MCF 10A (cell line): ENCODE results near the gene GSE1. TPM values are rescaled to one million over a fixed set of nuclear protein-coding genes. Genes with fewer than 3 reads are reported as not detected.

ENCODE experiments used
- BruUV-seq: library from RNA; stranded (reverse); fragments of 400-500 nt; replicated peaks from 2 replicates; lab custom pipeline; 2021; lab: Mats Ljungman, UMichigan
- CTCF ChIA-PET: fragments of 300-600 bp; sonication (Branson Sonifier 250); formaldehyde crosslinking; extraction: SDS; loops from one replicate; lab custom pipeline; 2021; ENCODE audit warnings: antibody characterized with exemption, inconsistent platforms; lab: Yijun Ruan, JAX
- POLR2A ChIA-PET: fragments of 300-600, 350-650 bp; sonication (Branson Sonifier 250); formaldehyde crosslinking; extraction: SDS; loops from one replicate; lab custom pipeline; 2020; ENCODE audit warnings: antibody characterized with exemption, inconsistent platforms; lab: Yijun Ruan, JAX
- DNase-seq: peaks from one replicate; pipeline ENCODE4 v3.0.0-alpha.2; 2018; ENCODE audit not compliant: unreplicated experiment
- H3K27ac Mint-ChIP-seq: one replicate; pipeline ENCODE4 v1.8.0; 2022; ENCODE audit warnings: mild to moderate bottlenecking, low read depth, mixed read lengths; ENCODE audit not compliant: unreplicated experiment
- H3K27me3 Mint-ChIP-seq: one replicate; pipeline ENCODE4 v1.8.0; 2022; ENCODE audit warnings: mixed read lengths; ENCODE audit not compliant: insufficient read depth, unreplicated experiment
- H3K36me3 Mint-ChIP-seq: one replicate; pipeline ENCODE4 v1.8.0; 2022; ENCODE audit warnings: mild to moderate bottlenecking, moderate library complexity, mixed read lengths; ENCODE audit not compliant: insufficient read depth, unreplicated experiment
- H3K4me1 Mint-ChIP-seq: one replicate; pipeline ENCODE4 v1.8.0; 2022; ENCODE audit warnings: mixed read lengths; ENCODE audit not compliant: insufficient read depth, unreplicated experiment
- H3K4me3 Mint-ChIP-seq: one replicate; pipeline ENCODE4 v1.8.0; 2022; ENCODE audit warnings: mild to moderate bottlenecking, moderate library complexity, mixed read lengths; ENCODE audit not compliant: unreplicated experiment
- H3K9me3 Mint-ChIP-seq: one replicate; pipeline ENCODE4 v1.8.0; 2022; ENCODE audit warnings: mixed read lengths; ENCODE audit not compliant: unreplicated experiment
- CTCF ChIP-seq: fragments of 200-600 bp; IDR thresholded peaks from one replicate; pipeline ENCODE4 v1.8.0; 2022; ENCODE audit warnings: antibody characterized with exemption, mild to moderate bottlenecking; ENCODE audit not compliant: unreplicated experiment
- intact Hi-C: fragments of 100-400 bp; cut with micrococcal nuclease; formaldehyde crosslinking; loops from 2 replicates; pipeline ENCODE4 v1.14.1; 2022
- total RNA-seq: library from RNA; stranded (reverse); gene quantifications from 2 replicates; pipeline ENCODE4 v1.2.3, GENCODE V29; 2022

GSE1 gene
- total RNA-seq, 1 experiment from 2014 or later = 52.9 TPM

- no peak for TF ChIP-seq CTCF
- no peak for DNase-seq
- intact Hi-C loops = no loop called here
- Mint-ChIP-seq H3K9me3 (no peaks in the 10 kb centered on the region), H3K27me3 (no peaks in the 10 kb centered on the region), H3K4me3 (no peak overlapping the region), H3K4me1 (no peaks in the 10 kb centered on the region), H3K27ac (no peak overlapping the region), H3K36me3 (no peaks in the 10 kb centered on the region)
- POLR2A ChIA-PET = interaction anchor here (1.0 to 1.4 kb wide), 2 partner anchors 9 to 44 kb away, joined by 3 read pairs; no protein-coding TSS in a partner anchor
- BruUV-seq = no TSS peak
- CTCF ChIA-PET = interaction anchor here (0.7 kb wide), 1 partner anchor 26 kb away, joined by 3 read pairs; no protein-coding TSS in a partner anchor
These were observed 76.8 kb downstream of the GSE1 start for GRCh38 chr16:85689950-85690320.

GRCh38 chr16:85690469-85691064 is 77.4 kb downstream of the GSE1 start:
- ChIA-PET CTCF (interaction anchor here (0.7 kb wide), 1 partner anchor 26 kb away, joined by 3 read pairs; no protein-coding TSS in a partner anchor), POLR2A (interaction anchor here (1.0 to 1.4 kb wide), 2 partner anchors 8 to 43 kb away, joined by 3 read pairs; no protein-coding TSS in a partner anchor)
- intact Hi-C loops = no loop called here
- BruUV-seq = no TSS peak
- Mint-ChIP-seq H3K27me3 (no peaks in the 10 kb centered on the region), H3K4me3 (no peak overlapping the region), H3K27ac (no peak overlapping the region), H3K9me3 (no peaks in the 10 kb centered on the region), H3K4me1 (no peaks in the 10 kb centered on the region), H3K36me3 (no peaks in the 10 kb centered on the region)
- TF ChIP-seq CTCF = no peak
- no peak for DNase-seq

GRCh38 chr16:85695196-85696128 is 82.3 kb downstream of the GSE1 start:
- intact Hi-C loops = no loop called here
- Mint-ChIP-seq H3K4me3 (no peak overlapping the region), H3K27me3 (no peaks in the 10 kb centered on the region), H3K36me3 (no peaks in the 10 kb centered on the region), H3K4me1 (no peaks in the 10 kb centered on the region), H3K27ac (no peak overlapping the region), H3K9me3 (no peaks in the 10 kb centered on the region)
- BruUV-seq = no TSS peak
- ChIA-PET POLR2A (interaction anchor here (1.3 kb wide), 1 partner anchor 80 kb away, joined by 4 read pairs; no protein-coding TSS in a partner anchor), CTCF (interaction anchor here (1.0 kb wide), 1 partner anchor 24 kb away, joined by 3 read pairs; no protein-coding TSS in a partner anchor)
- no peak for DNase-seq
- no peak for TF ChIP-seq CTCF

GRCh38 chr16:85696781-85697180 is 83.7 kb downstream of the GSE1 start:
- ChIA-PET CTCF (interaction anchor here (0.6 kb wide), 2 partner anchors 206 to 452 kb away, joined by 4 to 5 read pairs; no protein-coding TSS in a partner anchor), POLR2A (interaction anchor here (0.7 kb wide), 1 partner anchor 215 kb away, joined by 3 read pairs; no protein-coding TSS in a partner anchor)
- no TSS peak for BruUV-seq
- Mint-ChIP-seq H3K36me3 (no peaks in the 10 kb centered on the region), H3K4me1 (no peaks in the 10 kb centered on the region), H3K9me3 (no peaks in the 10 kb centered on the region), H3K4me3 (no peak overlapping the region), H3K27ac (no peak overlapping the region), H3K27me3 (no peaks in the 10 kb centered on the region)
- TF ChIP-seq CTCF = no peak
- intact Hi-C loops = no loop called here
- DNase-seq = no peak
